Measurements from ENCODE around the gene COPS4.

- TF ChIP-seq CTCF (IDR thresholded peaks at IDR 0.05 in 8 of 11, conservative IDR thresholded peaks at IDR 0.05 in 3 of 11) (no peak), POLR2A (IDR thresholded peaks at IDR 0.05) (no peak)
Observed at GRCh38 chr4:83013420-83013867, 21.5 kb upstream of the COPS4 start.

All from spleen (tissue), 7 donors.